ENCODE data around the gene ORMDL3.

DNA sequence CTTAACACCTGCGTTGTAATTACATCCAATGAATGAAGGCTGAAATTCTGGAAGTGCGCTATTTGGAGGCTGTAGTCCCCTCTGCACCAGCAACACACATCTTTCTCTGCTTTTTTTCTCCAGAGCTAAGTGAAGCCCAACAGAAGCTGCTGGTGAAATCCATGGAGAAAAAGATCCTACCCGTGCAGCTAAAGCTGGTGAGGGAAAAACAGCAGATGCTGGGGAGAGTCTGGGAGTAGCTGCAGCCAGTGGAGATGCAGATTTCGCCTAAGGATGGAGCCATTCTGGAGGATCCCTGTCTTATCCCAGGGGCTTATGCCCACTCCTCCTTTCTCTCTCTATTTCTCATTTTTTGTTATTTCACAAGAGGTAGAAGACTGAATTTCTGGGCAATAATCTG is 48.4 kb upstream of the ORMDL3 start:
- TF ChIP-seq POLR2A (IDR thresholded peaks at IDR 0.05): no peak
- TF ChIP-seq, protein P1, sequence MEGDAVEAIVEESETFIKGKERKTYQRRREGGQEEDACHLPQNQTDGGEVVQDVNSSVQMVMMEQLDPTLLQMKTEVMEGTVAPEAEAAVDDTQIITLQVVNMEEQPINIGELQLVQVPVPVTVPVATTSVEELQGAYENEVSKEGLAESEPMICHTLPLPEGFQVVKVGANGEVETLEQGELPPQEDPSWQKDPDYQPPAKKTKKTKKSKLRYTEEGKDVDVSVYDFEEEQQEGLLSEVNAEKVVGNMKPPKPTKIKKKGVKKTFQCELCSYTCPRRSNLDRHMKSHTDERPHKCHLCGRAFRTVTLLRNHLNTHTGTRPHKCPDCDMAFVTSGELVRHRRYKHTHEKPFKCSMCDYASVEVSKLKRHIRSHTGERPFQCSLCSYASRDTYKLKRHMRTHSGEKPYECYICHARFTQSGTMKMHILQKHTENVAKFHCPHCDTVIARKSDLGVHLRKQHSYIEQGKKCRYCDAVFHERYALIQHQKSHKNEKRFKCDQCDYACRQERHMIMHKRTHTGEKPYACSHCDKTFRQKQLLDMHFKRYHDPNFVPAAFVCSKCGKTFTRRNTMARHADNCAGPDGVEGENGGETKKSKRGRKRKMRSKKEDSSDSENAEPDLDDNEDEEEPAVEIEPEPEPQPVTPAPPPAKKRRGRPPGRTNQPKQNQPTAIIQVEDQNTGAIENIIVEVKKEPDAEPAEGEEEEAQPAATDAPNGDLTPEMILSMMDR (IDR thresholded peaks at IDR 0.05): no peak
